Measurements from ENCODE around the gene SUCO. TPM values are rescaled to one million over a fixed set of nuclear protein-coding genes. Genes with fewer than 3 reads are reported as not detected.
"Not testable (repeated sequence)": the region's sequence is repeated elsewhere in the genome, so short reads cannot be mapped to it uniquely, and the experiment has no call there.

Gene SUCO
- total RNA-seq, 1 donor from 2014 or later = 22.1 TPM

- DNase-seq (ENCODE audit: low spot score) = no peak
Measured at GRCh38 chr1:172603816-172604215, 70.9 kb downstream of the SUCO start.

GRCh38 chr1:172605641-172606040 is 72.7 kb downstream of the SUCO start:
- no peak for DNase-seq (ENCODE audit: low spot score)

DNA sequence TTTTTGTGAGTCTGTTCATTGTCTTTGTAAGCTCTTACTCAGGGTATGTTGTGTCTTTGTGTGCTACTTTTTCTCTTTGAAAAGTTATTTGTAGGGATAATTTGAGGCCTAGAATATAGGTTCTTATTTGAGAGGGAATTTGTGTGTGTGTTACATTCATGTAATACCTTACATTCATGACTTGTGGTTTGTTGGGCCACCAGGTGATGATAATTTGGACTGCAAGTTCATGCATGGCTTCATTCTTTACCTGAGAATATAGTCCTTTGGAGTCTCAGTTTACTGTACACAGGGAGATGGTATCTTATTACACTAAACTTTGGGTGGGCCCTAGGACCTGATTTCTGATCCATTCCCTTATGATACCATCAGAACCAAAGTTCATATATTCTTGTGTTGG is 74.2 kb downstream of the SUCO start:
- no peak for DNase-seq (ENCODE audit: low spot score)

DNA sequence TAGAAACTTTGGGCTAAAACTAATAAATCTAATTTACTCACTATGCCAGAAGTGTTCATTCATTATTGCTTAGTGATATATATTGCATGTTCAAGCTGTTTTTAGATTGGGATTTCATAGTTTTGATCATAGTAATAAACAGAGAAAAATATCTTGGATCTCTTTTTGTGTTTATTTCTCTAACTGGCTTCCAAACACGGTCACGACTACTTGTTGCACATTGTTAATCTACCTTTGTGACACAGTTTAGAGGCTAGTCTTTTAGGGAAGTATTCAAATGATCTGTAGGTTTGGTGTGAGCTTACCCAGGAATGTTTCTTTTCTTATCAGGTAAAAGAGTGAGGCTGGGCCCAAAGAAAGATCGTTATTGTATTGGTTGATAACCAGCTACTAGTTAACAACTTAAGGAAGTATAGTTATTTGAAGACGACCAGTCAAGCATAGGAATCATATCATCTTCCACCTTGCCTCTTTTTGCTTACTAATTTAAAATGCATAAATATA is 75.2 kb downstream of the SUCO start:
- DNase-seq (ENCODE audit: low spot score) = no peak

DNA sequence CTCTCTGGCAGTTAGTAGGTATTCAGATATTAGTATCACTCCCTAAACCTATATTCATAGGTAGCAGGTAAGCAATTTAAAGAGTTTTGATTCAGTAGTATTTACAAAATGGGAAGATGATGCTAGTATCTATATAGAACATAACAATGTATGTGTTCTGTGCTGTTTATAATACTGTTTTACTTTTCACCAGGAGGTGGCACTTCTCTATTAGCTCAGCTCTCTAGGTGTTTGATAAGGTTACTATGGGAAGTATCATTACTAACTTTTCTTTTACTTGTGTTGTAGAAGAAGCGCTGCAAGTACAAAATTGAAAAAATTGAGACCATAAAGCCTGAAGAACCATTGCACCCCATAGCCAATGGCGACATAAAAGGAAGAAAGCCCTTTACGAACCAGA is 76.6 kb downstream of the SUCO start:
- DNase-seq (ENCODE audit: low spot score) = no peak

DNA sequence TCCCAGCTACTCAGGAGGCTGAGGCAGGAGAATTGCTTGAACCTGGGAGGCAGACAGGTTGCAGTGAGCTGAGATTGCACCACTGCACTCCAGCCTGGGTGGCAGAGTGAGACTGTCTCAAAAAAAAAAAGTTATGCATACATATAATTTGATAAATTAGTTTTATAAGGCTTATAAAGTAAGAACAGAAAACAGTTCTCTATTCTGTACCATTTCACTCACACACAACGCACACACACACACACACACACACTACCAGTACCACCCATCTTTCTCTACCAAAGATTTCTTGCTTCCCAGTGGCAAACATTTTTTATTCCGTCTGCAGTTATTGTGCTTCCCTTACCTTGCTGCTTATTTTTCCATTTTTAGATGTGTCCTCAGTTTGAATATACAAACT is 79.5 kb downstream of the SUCO start:
- no peak for DNase-seq (ENCODE audit: low spot score)

DNA sequence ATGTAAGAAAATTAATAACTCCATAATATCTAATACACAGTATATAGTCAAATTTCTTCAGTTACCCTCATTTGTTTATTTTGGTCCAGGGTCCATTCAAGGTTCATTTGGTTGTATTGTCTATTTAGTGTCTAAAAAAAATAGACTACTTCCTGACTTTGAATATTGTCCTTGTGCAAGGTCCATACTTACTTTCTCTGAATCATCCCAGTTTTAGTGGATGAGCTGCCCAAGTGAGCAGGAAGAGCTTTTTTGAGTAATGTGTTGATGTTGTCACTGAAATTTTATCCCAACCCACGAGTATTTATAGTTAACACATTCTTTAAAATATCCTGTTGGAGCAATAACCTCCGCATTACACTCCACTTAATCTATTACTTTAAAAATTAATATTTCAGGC is 80.3 kb downstream of the SUCO start:
- no peak for DNase-seq (ENCODE audit: low spot score)

DNA sequence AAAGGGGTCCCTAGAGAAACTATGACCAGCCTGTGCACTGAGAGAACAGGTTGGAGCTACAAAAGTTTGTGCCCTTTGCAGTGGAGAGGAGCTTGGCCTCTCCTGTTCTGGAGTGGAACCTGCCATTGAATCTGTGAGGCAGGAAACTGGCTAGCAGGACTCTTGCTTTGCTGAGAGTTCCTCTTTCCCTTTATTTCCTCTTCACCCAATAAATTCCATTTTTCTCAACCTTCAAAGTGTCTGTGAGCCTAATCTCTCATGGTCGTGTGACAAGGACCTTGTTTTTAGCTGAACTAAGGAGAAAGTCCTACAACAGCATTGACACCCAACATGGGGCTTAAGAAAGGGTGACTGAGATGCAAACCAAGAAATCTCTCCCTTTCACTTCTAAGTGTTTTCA is 83.2 kb downstream of the SUCO start:
- no peak for DNase-seq (ENCODE audit: low spot score)

- DNase-seq (ENCODE audit: low spot score) = no peak
Measured at GRCh38 chr1:172616636-172617035, 83.7 kb downstream of the SUCO start.

GRCh38 chr1:172620603-172621002 is 87.7 kb downstream of the SUCO start:
- DNase-seq (ENCODE audit: low spot score) = not testable (repeated sequence)

DNA sequence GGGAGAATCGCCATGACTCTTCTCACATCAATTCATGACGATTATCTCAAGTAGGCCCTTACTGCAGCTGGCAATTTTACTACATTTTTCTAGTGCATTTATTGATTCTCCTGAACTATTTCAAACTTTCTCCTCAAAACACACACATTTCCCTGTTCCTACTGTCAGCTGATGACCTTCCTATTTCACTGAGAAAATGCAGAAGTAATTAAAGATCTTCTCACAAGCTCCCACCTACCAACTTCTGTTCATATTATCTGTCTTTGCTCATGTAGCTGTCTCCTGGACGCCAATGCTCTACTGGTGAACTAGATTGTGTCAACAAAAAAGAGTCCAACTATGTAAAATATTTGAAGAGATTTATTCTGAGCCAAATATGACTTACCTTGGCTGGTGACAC is 89.6 kb downstream of the SUCO start:
- DNase-seq (ENCODE audit: low spot score) = no peak

DNA sequence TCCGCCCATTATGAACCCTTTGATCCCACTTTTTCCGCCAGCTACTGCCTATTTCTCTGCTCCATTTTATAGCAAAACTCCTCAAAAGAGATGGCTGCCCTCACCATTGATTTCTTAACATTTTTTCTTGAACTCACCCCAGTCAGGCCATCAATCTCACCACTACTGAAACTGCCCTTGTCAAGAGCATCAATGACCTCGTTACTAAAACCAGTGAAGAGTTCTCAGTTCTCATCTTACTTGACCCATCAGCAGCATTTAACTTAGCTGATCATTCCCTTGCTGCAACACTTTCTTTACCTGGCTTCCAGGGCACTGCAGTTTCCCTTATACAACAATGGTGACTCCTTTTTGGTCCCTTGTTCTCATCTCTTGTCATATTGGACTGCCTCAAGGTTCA is 90.8 kb downstream of the SUCO start:
- no peak for DNase-seq (ENCODE audit: low spot score)

- DNase-seq (ENCODE audit: low spot score) = no peak
Measured at GRCh38 chr1:172626845-172627244, 93.9 kb downstream of the SUCO start.

DNA sequence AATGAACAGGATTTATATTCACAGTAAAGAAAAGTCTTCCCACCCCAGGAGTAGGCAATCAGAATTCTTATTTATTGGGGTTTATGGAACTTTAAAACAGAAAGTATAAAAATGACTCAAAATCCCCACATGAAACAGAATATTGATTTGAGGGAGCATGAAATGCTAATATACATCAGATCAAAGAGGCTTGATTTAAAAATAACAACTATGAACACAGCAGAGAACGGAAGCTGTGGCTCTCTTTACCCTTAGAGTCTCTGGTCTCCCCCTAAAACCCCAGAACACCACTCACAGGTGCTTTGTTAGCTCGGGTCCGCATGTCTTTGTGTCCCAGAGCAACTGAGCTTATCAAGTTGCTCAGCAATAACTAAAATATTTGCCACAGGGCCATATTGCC is 94.8 kb downstream of the SUCO start:
- no peak for DNase-seq (ENCODE audit: low spot score)

DNA sequence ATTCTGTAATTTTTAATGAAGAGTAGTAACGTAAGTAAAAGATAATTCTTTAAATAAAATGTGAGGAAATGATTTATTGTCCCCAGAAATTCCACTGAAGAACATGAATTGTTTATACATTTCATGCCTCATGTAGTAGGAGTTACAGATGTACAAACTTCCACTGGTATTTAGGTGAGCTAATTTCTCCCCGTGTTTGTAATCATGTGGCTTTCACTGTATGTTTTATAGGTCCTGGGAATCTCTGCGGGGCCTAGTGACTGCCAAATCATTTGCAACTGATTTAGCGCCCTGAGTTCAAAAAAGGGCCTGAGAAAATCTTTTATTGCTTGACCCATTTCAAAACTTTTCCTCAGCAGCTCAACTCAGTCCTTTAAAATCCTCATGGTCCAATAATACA is 95.5 kb downstream of the SUCO start:
- DNase-seq (ENCODE audit: low spot score) = no peak

DNA sequence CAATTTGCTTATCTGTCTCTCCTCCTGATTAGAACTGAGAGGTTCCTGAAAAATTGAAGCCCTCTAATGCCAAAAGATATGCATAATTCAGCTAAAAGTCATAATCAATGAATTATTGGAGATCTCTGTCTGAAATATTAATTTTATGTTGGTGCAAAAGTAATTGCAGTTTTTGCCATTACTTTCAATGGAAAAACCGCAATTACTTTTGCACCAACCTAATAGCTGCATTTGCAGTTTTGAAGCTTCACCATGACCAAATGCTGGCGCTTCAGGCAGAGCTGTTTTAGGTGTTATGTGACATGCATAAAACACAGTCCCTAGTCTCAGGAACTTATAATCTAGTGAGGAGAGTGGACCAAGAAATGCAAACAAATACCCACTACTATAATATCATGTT is 96.2 kb downstream of the SUCO start:
- DNase-seq (ENCODE audit: low spot score) = no peak

GRCh38 chr1:172629638-172630037 is 96.7 kb downstream of the SUCO start:
- no peak for DNase-seq (ENCODE audit: low spot score)

- DNase-seq (ENCODE audit: low spot score) = no peak
Measured at GRCh38 chr1:172630056-172630818, 97.3 kb downstream of the SUCO start.

GRCh38 chr1:172630868-172631267 is 97.9 kb downstream of the SUCO start:
- no peak for DNase-seq (ENCODE audit: low spot score)

DNA sequence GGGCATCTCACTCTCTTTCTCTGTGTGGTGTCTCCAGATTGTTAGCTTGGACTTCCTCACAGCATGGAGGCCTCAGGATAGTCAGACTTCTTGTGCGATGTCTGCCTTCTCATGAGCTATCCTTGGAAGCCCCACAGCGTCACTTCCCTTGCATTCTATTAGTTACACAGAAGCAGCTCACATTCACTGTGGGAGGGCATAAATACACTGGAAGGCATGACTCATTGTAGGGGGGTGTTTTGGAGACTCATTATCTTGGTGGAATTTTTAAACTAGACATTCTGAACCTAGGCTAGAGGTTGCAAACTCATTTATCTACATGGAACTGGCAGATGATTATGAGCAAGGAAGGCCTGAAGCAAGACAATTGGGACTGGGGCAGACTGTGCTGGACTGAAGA is 104.6 kb downstream of the SUCO start:
- no peak for DNase-seq (ENCODE audit: low spot score)

DNA sequence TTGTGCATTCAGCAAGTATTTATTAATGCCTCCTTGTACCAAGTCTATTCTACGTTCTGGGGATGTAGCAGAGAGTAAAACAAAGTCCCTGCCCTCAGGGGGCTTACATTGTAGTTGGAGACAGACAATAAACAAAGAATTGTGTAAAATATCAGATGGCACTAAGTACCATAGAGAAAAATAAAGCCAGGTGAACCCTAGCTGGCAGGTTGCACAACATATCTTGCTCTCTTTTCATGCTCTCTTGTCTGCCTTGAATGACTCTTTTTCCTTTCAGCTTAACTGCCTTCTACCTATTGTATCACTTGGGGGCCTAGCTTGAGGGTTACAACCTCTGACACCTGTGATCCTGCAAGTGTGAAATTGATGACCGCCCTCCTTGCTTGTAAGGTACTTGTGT is 105.3 kb downstream of the SUCO start:
- DNase-seq (ENCODE audit: low spot score) = no peak

DNA sequence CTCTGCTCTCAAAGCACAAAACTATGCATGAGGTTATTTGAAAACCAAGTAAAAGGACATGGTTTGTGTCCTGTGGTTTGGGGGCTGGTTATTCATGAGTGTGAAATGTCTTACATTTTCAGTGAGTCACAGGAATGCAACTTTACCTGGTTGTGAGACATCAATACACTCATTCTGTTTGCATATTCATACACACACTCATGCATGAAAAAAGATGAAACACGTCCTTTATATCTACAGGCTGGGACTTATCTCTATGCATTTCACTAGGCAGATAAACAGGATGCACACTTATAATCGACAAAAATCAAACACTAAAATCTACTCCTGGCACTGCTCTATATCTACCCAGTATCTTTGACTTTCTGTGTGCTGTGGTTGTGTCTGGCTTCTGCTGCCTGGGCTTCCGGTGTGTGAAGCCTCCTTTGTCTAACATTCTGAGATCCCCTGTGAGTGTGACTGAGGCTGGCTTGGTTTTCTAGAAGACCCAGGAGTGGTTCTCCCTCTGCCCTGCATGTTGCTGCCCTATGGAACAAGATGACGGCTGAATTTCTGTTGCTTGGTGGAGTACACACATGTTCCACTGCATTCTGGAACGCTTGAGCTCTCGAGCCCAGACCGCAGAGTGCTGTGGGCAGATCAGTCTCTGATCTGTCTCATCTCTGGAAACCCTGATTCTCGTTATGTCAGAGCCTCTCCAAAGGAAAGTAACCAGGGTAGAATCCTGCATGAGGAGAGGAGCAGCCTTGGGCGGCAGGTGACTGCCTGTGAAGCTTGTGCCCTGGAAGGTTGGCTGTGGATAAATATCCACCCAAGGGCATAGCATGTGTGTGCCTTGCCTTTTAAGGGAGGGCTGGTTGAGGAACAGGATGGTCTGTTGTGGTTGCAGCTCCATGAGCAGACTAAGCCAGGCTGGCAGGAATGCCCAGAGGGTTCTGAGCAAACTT is 106.2 kb downstream of the SUCO start:
- DNase-seq (ENCODE audit: low spot score) = no peak
